Measurements from ENCODE around the gene PGM2L1.
A peak's percentile ranks its signal among the peaks of the same experiment; 100 is the strongest.
"Not testable (repeated sequence)": the region's sequence is repeated elsewhere in the genome, so short reads cannot be mapped to it uniquely, and the experiment has no call there.

Gene PGM2L1

GRCh38 chr11:74332291-74332690 lies 65.9 kb downstream of the PGM2L1 start:
- DNase-seq = no peak

GRCh38 chr11:74331000-74331399 lies 67.2 kb downstream of the PGM2L1 start:
- DNase-seq = not testable (repeated sequence)

GRCh38 chr11:74330075-74330858 lies 68.0 kb downstream of the PGM2L1 start:
- DNase-seq = no peak

- DNase-seq = no peak
These were observed 71.2 kb downstream of the PGM2L1 start for GRCh38 chr11:74327076-74327475.

GRCh38 chr11:74326665-74327064 lies 71.6 kb downstream of the PGM2L1 start:
- no peak for DNase-seq

GRCh38 chr11:74325649-74326645 lies 72.3 kb downstream of the PGM2L1 start:
- DNase-seq = no peak

- no peak for DNase-seq
These were observed 75.6 kb downstream of the PGM2L1 start for GRCh38 chr11:74322667-74323066.

- DNase-seq = peak; percentile 32
These were observed 76.6 kb downstream of the PGM2L1 start for GRCh38 chr11:74321487-74322188.

GRCh38 chr11:74320538-74320937 lies 77.7 kb downstream of the PGM2L1 start:
- DNase-seq = no peak

- DNase-seq = no peak
These were observed 79.0 kb downstream of the PGM2L1 start for GRCh38 chr11:74319139-74319816.

GRCh38 chr11:74318241-74318932 lies 79.8 kb downstream of the PGM2L1 start:
- DNase-seq = no peak

GRCh38 chr11:74316772-74317505 lies 81.3 kb downstream of the PGM2L1 start:
- DNase-seq = no peak

GRCh38 chr11:74312326-74312725 lies 85.9 kb downstream of the PGM2L1 start:
- DNase-seq = no peak

- DNase-seq = peak; percentile 46
These were observed 86.8 kb downstream of the PGM2L1 start, which contains the start of gene P4HA3 for GRCh38 chr11:74311352-74311926. P4HA3 (minus strand) TSS chr11:74311640; CDS start chr11:74311611, 29 bp downstream.

GRCh38 chr11:74310857-74311256 lies 87.4 kb downstream of the PGM2L1 start:
- no peak for DNase-seq

GRCh38 chr11:74307434-74307833 lies 90.8 kb downstream of the PGM2L1 start:
- no peak for DNase-seq

- no peak for DNase-seq
These were observed 91.6 kb downstream of the PGM2L1 start for GRCh38 chr11:74306435-74307175.

GRCh38 chr11:74299015-74299414 lies 99.2 kb downstream of the PGM2L1 start:
- no peak for DNase-seq

- no peak for DNase-seq
These were observed 100.7 kb downstream of the PGM2L1 start for GRCh38 chr11:74297484-74297883.

GRCh38 chr11:74288911-74289310 lies 109.3 kb downstream of the PGM2L1 start:
- no peak for DNase-seq

Data from CD4-positive, alpha-beta T cell treated with Interleukin-21 for 1 hour (primary cell).